ENCODE results near the gene PCK2. TPM values are rescaled to one million over a fixed set of nuclear protein-coding genes. Genes with fewer than 3 reads are reported as not detected.
"Not testable (repeated sequence)": the region's sequence is repeated elsewhere in the genome, so short reads cannot be mapped to it uniquely, and the experiment has no call there.

Gene PCK2
- total RNA-seq, 1 experiment from 2014 or later: 28.6 TPM

GRCh38 chr14:24103451-24103850 lies 9.3 kb downstream of the PCK2 start:
- in situ Hi-C loops (cut with HindIII; ENCODE audit: low pct_unique_long_range_greater_than_20kb, low sequenced_read_pairs): no loop called here
- DNase-seq (ENCODE audit: low read depth, low spot score): no peak

GRCh38 chr14:24105609-24106239 lies 11.6 kb downstream of the PCK2 start:
- DNase-seq (ENCODE audit: low read depth, low spot score); in situ Hi-C loops (cut with HindIII; ENCODE audit: low pct_unique_long_range_greater_than_20kb, low sequenced_read_pairs): not testable (repeated sequence)

- DNase-seq (ENCODE audit: low read depth, low spot score): no peak
- in situ Hi-C loops (cut with HindIII; ENCODE audit: low pct_unique_long_range_greater_than_20kb, low sequenced_read_pairs): no loop called here
Measured at GRCh38 chr14:24106672-24107271, 12.7 kb downstream of the PCK2 start.

- in situ Hi-C loops (cut with HindIII; ENCODE audit: low pct_unique_long_range_greater_than_20kb, low sequenced_read_pairs): no loop called here
- DNase-seq (ENCODE audit: low read depth, low spot score): no peak
Measured at GRCh38 chr14:24108336-24108874, 14.3 kb downstream of the PCK2 start.

- no peak for DNase-seq (ENCODE audit: low read depth, low spot score)
- in situ Hi-C loops (cut with HindIII; ENCODE audit: low pct_unique_long_range_greater_than_20kb, low sequenced_read_pairs): no loop called here
Measured at GRCh38 chr14:24110060-24110459, 15.9 kb downstream of the PCK2 start.

GRCh38 chr14:24110523-24110922 lies 16.4 kb downstream of the PCK2 start:
- DNase-seq (ENCODE audit: low read depth, low spot score): no peak
- in situ Hi-C loops (cut with HindIII; ENCODE audit: low pct_unique_long_range_greater_than_20kb, low sequenced_read_pairs): no loop called here

- in situ Hi-C loops (cut with HindIII; ENCODE audit: low pct_unique_long_range_greater_than_20kb, low sequenced_read_pairs): no loop called here
- no peak for DNase-seq (ENCODE audit: low read depth, low spot score)
Measured at GRCh38 chr14:24113379-24113800, 19.3 kb downstream of the PCK2 start.

GRCh38 chr14:24113801-24114531 lies 19.9 kb downstream of the PCK2 start:
- in situ Hi-C loops (cut with HindIII; ENCODE audit: low pct_unique_long_range_greater_than_20kb, low sequenced_read_pairs): no loop called here
- peak; percentile 83 for DNase-seq (ENCODE audit: low read depth, low spot score)

GRCh38 chr14:24114532-24115421 lies 20.7 kb downstream of the PCK2 start, which contains the start of the genes DCAF11 and NRL:
Gene DCAF11, plus strand, starts transcription at chr14:24114777. Its CDS starts 818 bp downstream, at chr14:24115595.
Gene NRL, minus strand, starts transcription at chr14:24114949. Its CDS starts 32,101 bp downstream, at chr14:24082848.
- peak; percentile 99 for DNase-seq (ENCODE audit: low read depth, low spot score)
- in situ Hi-C loops (cut with HindIII; ENCODE audit: low pct_unique_long_range_greater_than_20kb, low sequenced_read_pairs): no loop called here

- no peak for DNase-seq (ENCODE audit: low read depth, low spot score)
- in situ Hi-C loops (cut with HindIII; ENCODE audit: low pct_unique_long_range_greater_than_20kb, low sequenced_read_pairs): no loop called here
Measured at GRCh38 chr14:24115422-24116127, 21.5 kb downstream of the PCK2 start.

GRCh38 chr14:24116128-24116814 lies 22.2 kb downstream of the PCK2 start:
- DNase-seq (ENCODE audit: low read depth, low spot score): no peak
- in situ Hi-C loops (cut with HindIII; ENCODE audit: low pct_unique_long_range_greater_than_20kb, low sequenced_read_pairs): no loop called here

- in situ Hi-C loops (cut with HindIII; ENCODE audit: low pct_unique_long_range_greater_than_20kb, low sequenced_read_pairs): no loop called here
- DNase-seq (ENCODE audit: low read depth, low spot score): no peak
Measured at GRCh38 chr14:24117179-24117578, 23.1 kb downstream of the PCK2 start.

GRCh38 chr14:24119691-24120090 lies 25.6 kb downstream of the PCK2 start:
- in situ Hi-C loops (cut with HindIII; ENCODE audit: low pct_unique_long_range_greater_than_20kb, low sequenced_read_pairs): no loop called here

GRCh38 chr14:24121210-24121609 lies 27.1 kb downstream of the PCK2 start:
- in situ Hi-C loops (cut with HindIII; ENCODE audit: low pct_unique_long_range_greater_than_20kb, low sequenced_read_pairs): no loop called here
- no peak for DNase-seq (ENCODE audit: low read depth, low spot score)

More at GRCh38 chr14:24119691-24120090, 25.6 kb downstream of the PCK2 start:
- no peak for DNase-seq (ENCODE audit: low read depth, low spot score)

- DNase-seq (ENCODE audit: low read depth, low spot score): no peak
- in situ Hi-C loops (cut with HindIII; ENCODE audit: low pct_unique_long_range_greater_than_20kb, low sequenced_read_pairs): no loop called here
Measured at GRCh38 chr14:24122416-24122815, 28.3 kb downstream of the PCK2 start.

GRCh38 chr14:24122898-24123297 lies 28.8 kb downstream of the PCK2 start:
- in situ Hi-C loops (cut with HindIII; ENCODE audit: low pct_unique_long_range_greater_than_20kb, low sequenced_read_pairs): no loop called here
- no peak for DNase-seq (ENCODE audit: low read depth, low spot score)
